ENCODE data around the gene KRTAP2-4. TPM values are rescaled to one million over a fixed set of nuclear protein-coding genes. Genes with fewer than 3 reads are reported as not detected.
A peak's percentile ranks its signal among the peaks of the same experiment; 100 is the strongest.
"Not testable (repeated sequence)": the region's sequence is repeated elsewhere in the genome, so short reads cannot be mapped to it uniquely, and the experiment has no call there.

Gene KRTAP2-4
- total and polyA plus RNA-seq, 2 of the 4 experiments (the other 2 are of a cell fraction): not detected

- peak overlapping the region; percentile 69 for H3K27ac ChIP-seq (ENCODE audit: insufficient read depth, low read length)
- no peak overlapping the region for H3K9ac ChIP-seq (ENCODE audit: low read depth, low read length)
- peak overlapping the region; percentile 94; the same call in 1 of the 2 replicates for H4K5ac ChIP-seq (ENCODE audit: low read depth, low read length)
- no CpG with 5 or more reads among the region's 7 CpGs for WGBS, 2 experiments (ENCODE audit: extremely low coverage in 2 of 2, insufficient read length in 1 of 2)
- intact Hi-C loops (cut with micrococcal nuclease) (no loop called here), in situ Hi-C loops (cut with MboI; ENCODE audit: low sequenced_read_pairs) (no loop called here), dilution Hi-C loops (cut with HindIII; ENCODE audit: low sequenced_read_pairs, unreplicated experiment) (no loop called here)
- peak overlapping the region; percentile 77 for H2AFZ ChIP-seq (replicated peaks; ENCODE audit: low read length, poor library complexity)
- no peaks in the 10 kb centered on the region for H3K9me3 ChIP-seq (ENCODE audit: control insufficient read depth, insufficient read depth, low read length)
- H3K4me1 ChIP-seq (ENCODE audit: control insufficient read depth, insufficient read depth, low read length): peaks cover 5% of the 10 kb centered on the region
- H2BK5ac ChIP-seq (ENCODE audit: low read depth, low read length, poor library complexity, severe bottlenecking): peak overlapping the region; percentile 82
- H3K4ac ChIP-seq (ENCODE audit: low read depth, low read length): peak overlapping the region; percentile 80
- peak overlapping the region; percentile 33 to 76; a peak in 3 of 4 replicates for H4K8ac ChIP-seq (ENCODE audit: low read depth in 2 of 2, low read length in 2 of 2)
- peak overlapping the region; percentile 70 for H3K4me2 ChIP-seq (ENCODE audit: low read depth, low read length)
- no TSS peak for BruUV-seq (replicated peaks)
- H3K36me3 ChIP-seq (ENCODE audit: control insufficient read depth, insufficient read depth, low read length): no peaks in the 10 kb centered on the region
- DNase-seq (peak; percentile 60), ATAC-seq (ENCODE audit: low read depth) (peak; percentile 80)
- H3K56ac ChIP-seq (ENCODE audit: extremely low read depth, insufficient read depth, low read length): peak overlapping the region; percentile 63
- H3K4me3 ChIP-seq (ENCODE audit: insufficient read depth, low read depth, low read length): no peak overlapping the region
- H2BK120ac ChIP-seq (ENCODE audit: low read depth, low read length): peak overlapping the region; percentile 88
- TF ChIP-seq, protein P1, sequence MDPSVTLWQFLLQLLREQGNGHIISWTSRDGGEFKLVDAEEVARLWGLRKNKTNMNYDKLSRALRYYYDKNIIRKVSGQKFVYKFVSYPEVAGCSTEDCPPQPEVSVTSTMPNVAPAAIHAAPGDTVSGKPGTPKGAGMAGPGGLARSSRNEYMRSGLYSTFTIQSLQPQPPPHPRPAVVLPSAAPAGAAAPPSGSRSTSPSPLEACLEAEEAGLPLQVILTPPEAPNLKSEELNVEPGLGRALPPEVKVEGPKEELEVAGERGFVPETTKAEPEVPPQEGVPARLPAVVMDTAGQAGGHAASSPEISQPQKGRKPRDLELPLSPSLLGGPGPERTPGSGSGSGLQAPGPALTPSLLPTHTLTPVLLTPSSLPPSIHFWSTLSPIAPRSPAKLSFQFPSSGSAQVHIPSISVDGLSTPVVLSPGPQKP (IDR thresholded peaks at IDR 0.05; ENCODE audit: borderline replicate concordance, low read depth, low read length): no peak
- TF ChIP-seq MAFK (IDR thresholded peaks at IDR 0.05; ENCODE audit: low read depth, low read length) (no peak), BHLHE40 (IDR thresholded peaks at IDR 0.05; ENCODE audit: low read depth, low read length) (peak; percentile 43; the same call in 1 of the 2 replicates), RAD21 (IDR thresholded peaks at IDR 0.05; ENCODE audit: low read length) (0 out of 2 replicates have a peak, but pooled peaks have one; percentile 1), FOS (IDR thresholded peaks at IDR 0.05; ENCODE audit: low read depth, low read length) (peak; percentile 19; the same call in 1 of the 2 replicates)
- peak overlapping the region; percentile 55; the same call in 2 of the 3 replicates for H2BK15ac ChIP-seq (ENCODE audit: low read depth, low read length)
- peak overlapping the region; percentile 57 for H3K23ac ChIP-seq (ENCODE audit: low read depth, low read length)
- H3K27me3 ChIP-seq (ENCODE audit: control insufficient read depth, insufficient read depth, low read length): no peaks in the 10 kb centered on the region
- peak overlapping the region; percentile 84 for H2AK5ac ChIP-seq (ENCODE audit: low read depth, low read length)
- no peak overlapping the region for H2AK9ac ChIP-seq (replicated peaks; ENCODE audit: low read depth, low read length, poor library complexity)
- H3K18ac ChIP-seq (ENCODE audit: low read depth, low read length): peak overlapping the region; percentile 97
- H2BK20ac ChIP-seq (ENCODE audit: low read depth, low read length): peak overlapping the region; percentile 93
- peak overlapping the region; percentile 85 for H4K91ac ChIP-seq (ENCODE audit: insufficient read depth, low read depth, low read length)
- no peaks in the 10 kb centered on the region for H4K20me1 ChIP-seq (ENCODE audit: insufficient read depth, low read length)
- H3K79me1 ChIP-seq (ENCODE audit: low read depth in 1 of 2, low read length in 2 of 2): no peaks in the 10 kb centered on the region
- H3K9me1 ChIP-seq (ENCODE audit: insufficient read depth, low read length): peaks cover 11% of the 10 kb centered on the region; the same call in 1 of the 2 replicates
- ChIA-PET POLR2A (ENCODE audit: unreplicated experiment) (interaction anchor here (1.0 kb wide), 1 partner anchor 11 kb away, joined by 5 read pairs; no protein-coding TSS in a partner anchor), CTCF (no interaction called here)
- H3K14ac ChIP-seq (replicated peaks; ENCODE audit: low read depth, low read length): peak overlapping the region; percentile 83
Measured at GRCh38 chr17:41048441-41048840, 17.2 kb downstream of the KRTAP2-4 start.

DNA sequence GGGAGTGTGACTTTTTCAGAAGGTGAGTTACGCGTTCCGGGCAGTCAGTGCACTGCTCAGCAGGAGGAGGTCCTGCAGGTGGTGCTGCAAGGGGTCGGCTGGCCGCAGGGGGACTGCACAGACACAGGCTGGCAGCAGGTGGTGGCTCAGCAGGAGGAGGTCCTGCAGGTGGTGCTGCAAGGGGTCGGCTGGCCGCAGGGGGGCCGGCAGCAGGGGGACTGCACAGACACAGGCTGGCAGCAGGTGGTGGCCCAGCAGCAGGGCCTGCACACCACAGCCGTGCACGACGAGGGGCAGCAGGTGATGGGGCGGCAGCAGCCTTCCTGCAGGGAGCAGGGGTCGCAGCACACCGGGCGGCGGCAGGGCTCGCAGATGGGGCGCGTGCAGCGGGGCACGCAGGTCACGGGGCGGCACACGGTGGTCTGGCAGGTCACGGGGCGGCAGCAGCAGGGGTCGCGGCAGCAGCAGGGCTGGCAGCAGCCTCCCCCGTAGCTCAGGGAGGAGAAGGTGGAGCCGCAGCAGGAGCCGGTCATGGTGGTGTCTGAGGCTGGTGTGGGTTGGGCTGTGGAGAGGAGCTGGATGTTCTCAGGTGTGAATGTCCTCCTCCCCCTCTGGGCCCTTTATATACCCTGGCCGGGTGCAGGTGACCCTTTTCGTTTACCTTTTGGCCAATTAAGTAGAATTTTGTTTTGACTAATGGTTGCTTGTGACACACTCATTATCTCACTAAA, 18.8 kb downstream of the KRTAP2-4 start, which contains the start of gene KRTAP2-1:
TSS of gene KRTAP2-1 (minus strand) at position 582 of the 731 bp plus-strand sequence. CDS start at position 533, 49 bp downstream.
- H3K4me2 ChIP-seq (ENCODE audit: low read depth, low read length); H3K4me3 ChIP-seq (ENCODE audit: insufficient read depth, low read depth, low read length); H4K5ac ChIP-seq (ENCODE audit: low read depth, low read length); H3K4me1 ChIP-seq (ENCODE audit: control insufficient read depth, insufficient read depth, low read length); ATAC-seq (ENCODE audit: low read depth); dilution Hi-C loops (cut with HindIII; ENCODE audit: low sequenced_read_pairs, unreplicated experiment); intact Hi-C loops (cut with micrococcal nuclease); H3K36me3 ChIP-seq (ENCODE audit: control insufficient read depth, insufficient read depth, low read length); H3K9ac ChIP-seq (ENCODE audit: low read depth, low read length); H2AK9ac ChIP-seq (replicated peaks; ENCODE audit: low read depth, low read length, poor library complexity); H3K27me3 ChIP-seq (ENCODE audit: control insufficient read depth, insufficient read depth, low read length); DNase-seq; H3K79me1 ChIP-seq (ENCODE audit: low read depth in 1 of 2, low read length in 2 of 2); H3K9me3 ChIP-seq (ENCODE audit: control insufficient read depth, insufficient read depth, low read length); in situ Hi-C loops (cut with MboI; ENCODE audit: low sequenced_read_pairs); H4K20me1 ChIP-seq (ENCODE audit: insufficient read depth, low read length); POLR2A ChIA-PET (ENCODE audit: unreplicated experiment); BruUV-seq (replicated peaks); CTCF ChIA-PET; H2AFZ ChIP-seq (replicated peaks; ENCODE audit: low read length, poor library complexity): not testable (repeated sequence)
- peak within 1 kb of the TSS; percentile 85 for H4K91ac ChIP-seq (ENCODE audit: insufficient read depth, low read depth, low read length)
- H3K27ac ChIP-seq (ENCODE audit: insufficient read depth, low read length): peak within 1 kb of the TSS; percentile 69; the same call in 1 of the 2 replicates
- peak within 1 kb of the TSS; percentile 93 for H2BK20ac ChIP-seq (ENCODE audit: low read depth, low read length)
- peak within 1 kb of the TSS; percentile 84 for H2BK15ac ChIP-seq (ENCODE audit: low read depth, low read length)
- H3K18ac ChIP-seq (ENCODE audit: low read depth, low read length): peak within 1 kb of the TSS; percentile 97
- peak within 1 kb of the TSS; percentile 90 for H2AK5ac ChIP-seq (ENCODE audit: low read depth, low read length)
- peak within 1 kb of the TSS; percentile 80 for H3K4ac ChIP-seq (ENCODE audit: low read depth, low read length)
- H2BK120ac ChIP-seq (ENCODE audit: low read depth, low read length): peak within 1 kb of the TSS; percentile 88
- H3K9me1 ChIP-seq (ENCODE audit: insufficient read depth, low read length): peaks cover 11% of the 10 kb centered on the region; the same call in 1 of the 2 replicates
- H2BK5ac ChIP-seq (ENCODE audit: low read depth, low read length, poor library complexity, severe bottlenecking): peak within 1 kb of the TSS; percentile 82
- peak within 1 kb of the TSS; percentile 86 for H3K14ac ChIP-seq (replicated peaks; ENCODE audit: low read depth, low read length)
- H4K8ac ChIP-seq (ENCODE audit: low read depth in 2 of 2, low read length in 2 of 2): peak within 1 kb of the TSS; percentile 33 to 76; a peak in 3 of 4 replicates
- H3K56ac ChIP-seq (ENCODE audit: extremely low read depth, insufficient read depth, low read length): peak within 1 kb of the TSS; percentile 58
- H3K23ac ChIP-seq (ENCODE audit: low read depth, low read length): 0 out of 2 replicates have a peak within 1 kb of the TSS, but pooled peaks have one; percentile 58
- WGBS, 2 experiments (ENCODE audit: extremely low coverage in 2 of 2, insufficient read length in 1 of 2): no CpG with 5 or more reads among the region's 33 CpGs

Data from IMR-90 (cell line).